ENCODE results near the gene AKAP9.

DNA sequence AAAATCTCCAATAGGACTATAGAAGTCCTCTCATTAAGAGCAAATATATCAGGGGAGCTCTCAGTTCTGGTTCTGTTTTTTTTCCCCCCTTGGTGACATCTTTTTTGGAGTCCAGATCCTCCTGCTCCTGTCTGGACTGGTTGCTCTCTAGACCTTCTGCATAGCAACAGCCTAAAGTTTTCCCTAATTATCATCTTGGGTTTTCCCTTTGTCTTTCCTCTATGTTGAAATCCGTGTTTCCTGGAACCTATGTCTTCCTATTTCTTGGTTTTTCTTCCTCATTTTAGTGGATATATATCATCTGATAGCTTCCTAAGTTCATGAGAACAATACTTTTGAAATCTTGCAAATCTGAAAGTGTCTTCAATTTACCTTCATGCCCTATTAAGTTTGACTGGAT is 30.5 kb upstream of the AKAP9 start:
- TF ChIP-seq, protein P1, sequence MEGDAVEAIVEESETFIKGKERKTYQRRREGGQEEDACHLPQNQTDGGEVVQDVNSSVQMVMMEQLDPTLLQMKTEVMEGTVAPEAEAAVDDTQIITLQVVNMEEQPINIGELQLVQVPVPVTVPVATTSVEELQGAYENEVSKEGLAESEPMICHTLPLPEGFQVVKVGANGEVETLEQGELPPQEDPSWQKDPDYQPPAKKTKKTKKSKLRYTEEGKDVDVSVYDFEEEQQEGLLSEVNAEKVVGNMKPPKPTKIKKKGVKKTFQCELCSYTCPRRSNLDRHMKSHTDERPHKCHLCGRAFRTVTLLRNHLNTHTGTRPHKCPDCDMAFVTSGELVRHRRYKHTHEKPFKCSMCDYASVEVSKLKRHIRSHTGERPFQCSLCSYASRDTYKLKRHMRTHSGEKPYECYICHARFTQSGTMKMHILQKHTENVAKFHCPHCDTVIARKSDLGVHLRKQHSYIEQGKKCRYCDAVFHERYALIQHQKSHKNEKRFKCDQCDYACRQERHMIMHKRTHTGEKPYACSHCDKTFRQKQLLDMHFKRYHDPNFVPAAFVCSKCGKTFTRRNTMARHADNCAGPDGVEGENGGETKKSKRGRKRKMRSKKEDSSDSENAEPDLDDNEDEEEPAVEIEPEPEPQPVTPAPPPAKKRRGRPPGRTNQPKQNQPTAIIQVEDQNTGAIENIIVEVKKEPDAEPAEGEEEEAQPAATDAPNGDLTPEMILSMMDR (IDR thresholded peaks at IDR 0.05), result no peak
- no peak for TF ChIP-seq POLR2A (IDR thresholded peaks at IDR 0.05)
